ENCODE data around the gene SPTAN1.

- TF ChIP-seq CTCF (conservative IDR thresholded peaks at IDR 0.05; ENCODE audit: low read depth in 2 of 2) (no peak), EZH2 (IDR thresholded peaks at IDR 0.05; ENCODE audit: low read depth, unreplicated experiment) (no peak), EZH2phosphoT487 (IDR thresholded peaks at IDR 0.05; ENCODE audit: unreplicated experiment) (no peak)
Observed at GRCh38 chr9:128553728-128554127, 1.3 kb downstream of the SPTAN1 start.
